Esophagus muscularis mucosa (tissue), 4 donors: Measurements from ENCODE around the gene SFXN1.

ENCODE experiments used
- CTCF ChIP-seq, 3 experiments: fragments of 200-600 bp in 2 of 3; fragments of 450-650 bp in 1 of 3; sonication (generic) in 2 of 3; IDR thresholded peaks; one replicate each; pipeline ENCODE4 v1.5.1; 2017 to 2019; ENCODE audit warnings: antibody characterized with exemption in 3 of 3, mild to moderate bottlenecking in 2 of 3, moderate library complexity in 1 of 3
- EP300 ChIP-seq: sonication (generic); formaldehyde crosslinking; IDR thresholded peaks from one replicate; pipeline ENCODE4 v1.6.1; 2017; ENCODE audit warnings: antibody characterized with exemption
- POLR2A ChIP-seq: fragments of 450-650 bp; IDR thresholded peaks from one replicate; pipeline ENCODE4 v1.6.1; 2017; ENCODE audit warnings: antibody characterized with exemption, moderate library complexity, mild to moderate bottlenecking, low read depth
- POLR2AphosphoS5 ChIP-seq, 2 donors: sonication (generic); formaldehyde crosslinking; IDR thresholded peaks; one replicate each; pipeline ENCODE4 v1.6.1; 2017; ENCODE audit warnings: antibody characterized with exemption in 2 of 2

GRCh38 chr5:175436359-175436758 is 42.0 kb upstream of the SFXN1 start:
- TF ChIP-seq POLR2A (no peak), POLR2AphosphoS5 (IDR thresholded peaks at IDR 0.05) (no peak), CTCF (IDR thresholded peaks at IDR 0.05) (no peak), EP300 (no peak)
